Measurements from ENCODE around the gene PPL. TPM values are rescaled to one million over a fixed set of nuclear protein-coding genes. Genes with fewer than 3 reads are reported as not detected.

PPL gene
- total and polyA plus RNA-seq, 2 of the 13 experiments (the other 11 are each of a cell fraction or from before 2014, with no cell fraction given): 5.7 to 6.6 TPM

GRCh38 chr16:4936181-4936990, 562 bp downstream of the PPL start (continued):
- TF ChIP-seq CTCF (CRISPR knock-in tag; IDR thresholded peaks at IDR 0.05) (peak; percentile 86), ESRRA (CRISPR knock-in tag; IDR thresholded peaks at IDR 0.05; ENCODE audit: low read depth) (no peak), BCLAF1 (IDR thresholded peaks at IDR 0.05) (no peak), ZNF17 (CRISPR knock-in tag; IDR thresholded peaks at IDR 0.05) (no peak), HOMEZ (CRISPR knock-in tag; IDR thresholded peaks at IDR 0.05; ENCODE audit: low read depth) (no peak), KDM3A (CRISPR knock-in tag; IDR thresholded peaks at IDR 0.05; ENCODE audit: low read depth) (peak; percentile 48; the same call in 1 of the 2 replicates), SIN3A (IDR thresholded peaks at IDR 0.05; ENCODE audit: borderline replicate concordance, low read depth, low read length) (no peak), ZNF296 (CRISPR knock-in tag; conservative IDR thresholded peaks at IDR 0.05) (peak; percentile 43; the same call in 1 of the 2 replicates), PAWR (CRISPR knock-in tag; IDR thresholded peaks at IDR 0.05; ENCODE audit: borderline replicate concordance) (no peak; the same call in 1 of the 2 replicates), KIAA2018 (CRISPR knock-in tag; IDR thresholded peaks at IDR 0.05; ENCODE audit: borderline replicate concordance) (no peak), ZNF598 (CRISPR knock-in tag; IDR thresholded peaks at IDR 0.05; ENCODE audit: borderline replicate concordance) (no peak), FOXA3 (CRISPR knock-in tag; IDR thresholded peaks at IDR 0.05) (0 out of 2 replicates have a peak, but pooled peaks have one; percentile 19), ZNF468 (CRISPR knock-in tag; IDR thresholded peaks at IDR 0.05) (no peak), MYNN (CRISPR knock-in tag; IDR thresholded peaks at IDR 0.05; ENCODE audit: low read depth) (no peak)

Measured in HepG2 (cell line).